Neuronal stem cell (in vitro differentiated cells): ENCODE measurements around the gene SEBOX.

ENCODE experiments used
- DNase-seq: peaks from one replicate; pipeline ENCODE4 v3.0.0-alpha.2; 2013; ENCODE audit warnings: low spot score
- H2AFZ ChIP-seq: one replicate; pipeline ENCODE4 v1.6.1; 2013; ENCODE audit warnings: mild to moderate bottlenecking, low read length, inconsistent platforms
- H2AK5ac ChIP-seq: 2 replicates; pipeline ENCODE4 v1.6.1; 2013; ENCODE audit warnings: low read depth, mild to moderate bottlenecking, inconsistent platforms, low read length, moderate library complexity, mixed read lengths
- H2BK120ac ChIP-seq: 2 replicates; pipeline ENCODE4 v1.6.1; 2013; ENCODE audit warnings: low read depth, mild to moderate bottlenecking, inconsistent platforms, low read length, moderate library complexity, mixed read lengths
- H2BK12ac ChIP-seq: one replicate; pipeline ENCODE4 v1.6.1; 2013; ENCODE audit warnings: low read length, inconsistent platforms
- H2BK15ac ChIP-seq: 2 replicates; pipeline ENCODE4 v1.6.1; 2013; ENCODE audit warnings: mild to moderate bottlenecking, low read length, inconsistent platforms, mixed read lengths
- H2BK5ac ChIP-seq: one replicate; pipeline ENCODE4 v1.6.1; 2013; ENCODE audit warnings: inconsistent platforms, mild to moderate bottlenecking, low read length, moderate library complexity
- H3K14ac ChIP-seq: one replicate; pipeline ENCODE4 v1.6.1; 2013; ENCODE audit warnings: low read length, inconsistent platforms
- H3K18ac ChIP-seq: 2 replicates; pipeline ENCODE4 v1.6.1; 2013; ENCODE audit warnings: low read length, inconsistent platforms
- H3K23ac ChIP-seq: 2 replicates; pipeline ENCODE4 v1.6.1; 2013; ENCODE audit warnings: low read depth, mild to moderate bottlenecking, mixed read lengths, low read length, inconsistent platforms; ENCODE audit not compliant: poor library complexity
- H3K27ac ChIP-seq: replicated peaks from 3 replicates; pipeline ENCODE4 v1.5.1; 2013; ENCODE audit warnings: low read length, inconsistent platforms
- H3K27me3 ChIP-seq, 3 experiments: 2 replicates each; pipeline ENCODE4 v1.6.1; 2013; ENCODE audit warnings: low read length in 3 of 3, mild to moderate bottlenecking in 2 of 3, inconsistent platforms in 1 of 3, low read depth in 1 of 3, mixed read lengths in 1 of 3, moderate library complexity in 1 of 3; ENCODE audit not compliant: control insufficient read depth in 3 of 3, insufficient read depth in 3 of 3
- H3K36me3 ChIP-seq, 2 donors: replicated peaks in 1 of 2; 2 replicates each; pipeline ENCODE4 v1.6.1; 2013; ENCODE audit warnings: low read length in 2 of 2; ENCODE audit not compliant: control insufficient read depth in 2 of 2, insufficient read depth in 2 of 2
- H3K4ac ChIP-seq: 2 replicates; pipeline ENCODE4 v1.6.1; 2013; ENCODE audit warnings: inconsistent platforms, mild to moderate bottlenecking, low read length, moderate library complexity
- H3K4me1 ChIP-seq, 2 donors: 1 replicate in 1 of 2; 2 replicates in 1 of 2; pipeline ENCODE4 v1.6.1; 2013; ENCODE audit warnings: low read length in 2 of 2, low read depth in 1 of 2; ENCODE audit not compliant: control insufficient read depth in 2 of 2, insufficient read depth in 1 of 2
- H3K4me2 ChIP-seq: one replicate; pipeline ENCODE4 v1.6.1; 2013; ENCODE audit warnings: mild to moderate bottlenecking, low read length, inconsistent platforms; ENCODE audit not compliant: insufficient read depth, poor library complexity, severe bottlenecking
- H3K4me3 ChIP-seq, 2 donors: 2 replicates each; pipeline ENCODE4 v1.5.1; 2013; ENCODE audit warnings: low read length in 2 of 2, mild to moderate bottlenecking in 2 of 2, inconsistent platforms in 1 of 2, moderate library complexity in 1 of 2
- H3K79me1 ChIP-seq: one replicate; pipeline ENCODE4 v1.6.1; 2013; ENCODE audit warnings: low read depth, mild to moderate bottlenecking, inconsistent platforms, low read length, moderate library complexity
- H3K9ac ChIP-seq: one replicate; pipeline ENCODE4 v1.6.1; 2013; ENCODE audit warnings: mild to moderate bottlenecking, low read depth, low read length, inconsistent platforms; ENCODE audit not compliant: poor library complexity
- H3K9me3 ChIP-seq, 2 donors: replicated peaks in 1 of 2; 2 replicates each; pipeline versions ENCODE3 to v1.6.1; 2013; ENCODE audit warnings: low read length in 2 of 2, mild to moderate bottlenecking in 2 of 2, inconsistent platforms in 1 of 2, low read depth in 1 of 2, mixed read lengths in 1 of 2, moderate library complexity in 1 of 2; ENCODE audit not compliant: control insufficient read depth in 2 of 2, insufficient read depth in 1 of 2
- H4K8ac ChIP-seq: one replicate; pipeline ENCODE4 v1.6.1; 2013; ENCODE audit warnings: low read depth, mild to moderate bottlenecking, inconsistent platforms, low read length, moderate library complexity
- H4K91ac ChIP-seq: one replicate; pipeline ENCODE4 v1.6.1; 2013; ENCODE audit warnings: low read length, low read depth, mild to moderate bottlenecking, inconsistent platforms; ENCODE audit not compliant: poor library complexity
- WGBS, 2 donors: extraction: QIAGEN DNeasy Blood & Tissue Kit; methylation state at CpG; one replicate each; pipeline ENCODE4 v1.1.7; 2013; ENCODE audit warnings: missing lambda C conversion rate in 2 of 2, mixed read lengths in 1 of 2; ENCODE audit not compliant: insufficient read length in 2 of 2, insufficient replicate concordance in 1 of 2; ENCODE audit errors: extremely low coverage in 2 of 2; 5-methylcytosine and 5-hydroxymethylcytosine counted together

Gene SEBOX

DNA sequence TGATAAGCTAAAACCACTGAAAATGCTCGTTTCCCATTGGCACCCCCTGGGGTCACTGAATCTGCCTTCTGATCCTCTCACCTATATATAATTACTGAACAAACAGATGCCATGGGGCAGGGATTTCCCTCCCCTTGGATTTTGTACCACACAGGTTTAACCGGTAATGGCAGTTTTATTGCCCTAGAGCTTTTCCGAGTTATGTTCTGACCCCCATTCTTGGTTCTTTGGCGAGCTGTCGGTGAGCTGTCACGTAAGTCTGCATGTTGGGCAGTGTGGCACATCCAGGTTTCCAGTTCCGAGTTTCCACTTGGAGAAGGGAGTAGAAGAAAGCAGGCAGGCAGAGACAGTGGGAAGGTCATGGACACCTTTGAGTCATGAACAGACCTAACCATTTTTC lies 38.9 kb downstream of the SEBOX start:
- Histone ChIP-seq H3K4me2 (no peak overlapping the region), H3K4me1 (peaks cover 13 to 19% of the 10 kb centered on the region in 2 donors), H4K8ac (no peak overlapping the region), H2BK120ac (no peak overlapping the region), H3K23ac (no peak overlapping the region), H3K18ac (no peak overlapping the region), H2AFZ (no peak overlapping the region), H3K27ac (no peak overlapping the region), H3K9ac (no peak overlapping the region), H4K91ac (no peak overlapping the region), H2BK12ac (no peak overlapping the region), H3K14ac (no peak overlapping the region), H2BK15ac (no peak overlapping the region), H3K9me3 (peaks cover 0 to 1% of the 10 kb centered on the region in 2 donors), H2BK5ac (no peak overlapping the region), H2AK5ac (no peak overlapping the region), H3K36me3 (peaks cover 24 to 90% of the 10 kb centered on the region in 2 donors), H3K79me1 (peaks cover 2% of the 10 kb centered on the region), H3K4ac (no peak overlapping the region), H3K27me3 (no peaks in the 10 kb centered on the region), H3K4me3 (no peak overlapping the region)
- WGBS, 2 donors, result no CpG with 5 or more reads among the region's 7 CpGs
- DNase-seq, result no peak

GRCh38 chr17:28325211-28325610 lies 39.8 kb downstream of the SEBOX start:
- no peak overlapping the region for H3K14ac ChIP-seq
- H3K4me2 ChIP-seq, result no peak overlapping the region
- DNase-seq, result no peak
- no peaks in the 10 kb centered on the region for H3K27me3 ChIP-seq
- WGBS, 2 donors, result no CpG with 5 or more reads among the region's 5 CpGs
- no peak overlapping the region for H4K8ac ChIP-seq
- no peak overlapping the region for H2AK5ac ChIP-seq
- H2BK15ac ChIP-seq, result no peak overlapping the region
- H2BK5ac ChIP-seq, result no peak overlapping the region
- no peak overlapping the region for H3K4me3 ChIP-seq
- H3K23ac ChIP-seq, result no peak overlapping the region
- no peak overlapping the region for H3K18ac ChIP-seq
- H4K91ac ChIP-seq, result no peak overlapping the region
- peak overlapping the region; percentile 17 for H3K27ac ChIP-seq
- H2BK120ac ChIP-seq, result no peak overlapping the region
- H3K4ac ChIP-seq, result no peak overlapping the region
- no peak overlapping the region for H3K9ac ChIP-seq
- peaks cover 13 to 26% of the 10 kb centered on the region in 2 donors for H3K4me1 ChIP-seq
- H3K79me1 ChIP-seq, result peaks cover 2% of the 10 kb centered on the region
- no peak overlapping the region for H2BK12ac ChIP-seq
- H2AFZ ChIP-seq, result no peak overlapping the region
- peaks cover 0 to 10% of the 10 kb centered on the region in 2 donors for H3K9me3 ChIP-seq
- peaks cover 21 to 91% of the 10 kb centered on the region in 2 donors for H3K36me3 ChIP-seq

DNA sequence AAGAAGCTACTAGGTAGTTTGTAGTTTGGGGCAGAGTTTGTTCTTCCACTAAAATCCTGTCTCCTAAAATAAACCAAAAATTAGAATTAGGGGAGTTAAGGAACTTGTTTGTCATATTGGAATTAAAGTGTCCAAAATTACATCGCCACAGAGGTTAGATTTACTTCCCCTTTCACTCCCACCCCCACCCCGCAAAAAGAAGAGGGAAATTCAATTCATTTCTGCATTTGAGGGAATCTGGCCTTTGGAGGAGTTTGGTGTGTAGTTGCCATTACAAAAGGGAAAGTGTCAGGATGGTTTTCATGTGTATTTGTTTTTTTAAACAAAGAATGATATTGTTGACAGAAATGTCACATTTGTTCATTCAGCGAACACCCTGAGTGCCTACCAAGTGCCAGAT lies 40.2 kb downstream of the SEBOX start:
- Histone ChIP-seq H4K8ac (no peak overlapping the region), H2BK120ac (no peak overlapping the region), H3K4me3 (no peak overlapping the region), H3K27me3 (no peaks in the 10 kb centered on the region), H3K14ac (no peak overlapping the region), H3K27ac (peak overlapping the region; percentile 17), H3K9me3 (peaks cover 0 to 10% of the 10 kb centered on the region in 2 donors), H3K79me1 (peaks cover 2% of the 10 kb centered on the region), H2BK5ac (no peak overlapping the region), H2BK15ac (no peak overlapping the region), H2AFZ (no peak overlapping the region), H3K36me3 (peaks cover 21 to 94% of the 10 kb centered on the region in 2 donors), H3K4ac (no peak overlapping the region), H2BK12ac (no peak overlapping the region), H4K91ac (no peak overlapping the region), H3K23ac (no peak overlapping the region), H3K4me1 (peaks cover 13 to 28% of the 10 kb centered on the region in 2 donors), H3K4me2 (no peak overlapping the region), H3K9ac (no peak overlapping the region), H3K18ac (no peak overlapping the region), H2AK5ac (no peak overlapping the region)
- DNase-seq, result no peak
- no CpG with 5 or more reads among the region's 3 CpGs for WGBS, 2 donors

- Histone ChIP-seq H3K4me2 (no peak overlapping the region), H3K4me3 (no peak overlapping the region), H3K23ac (no peak overlapping the region), H3K4me1 (peaks cover 13 to 29% of the 10 kb centered on the region in 2 donors), H4K91ac (no peak overlapping the region), H3K9ac (no peak overlapping the region), H3K27ac (no peak overlapping the region), H2BK120ac (no peak overlapping the region), H2AFZ (no peak overlapping the region), H4K8ac (no peak overlapping the region), H3K14ac (no peak overlapping the region), H3K9me3 (peaks cover 0 to 10% of the 10 kb centered on the region in 2 donors), H3K27me3 (no peaks in the 10 kb centered on the region), H2AK5ac (no peak overlapping the region), H3K36me3 (peaks cover 19 to 91% of the 10 kb centered on the region in 2 donors), H3K18ac (no peak overlapping the region), H3K4ac (no peak overlapping the region), H3K79me1 (peaks cover 2% of the 10 kb centered on the region), H2BK5ac (no peak overlapping the region), H2BK12ac (no peak overlapping the region), H2BK15ac (no peak overlapping the region)
- DNase-seq, result no peak
- no CpG with 5 or more reads among the region's 5 CpGs for WGBS, 2 donors
Measured at GRCh38 chr17:28324267-28324745, 40.7 kb downstream of the SEBOX start.
